Islet precursor cell (in vitro differentiated cells): ENCODE data around the gene DHX29.
"Not testable (repeated sequence)": the region's sequence is repeated elsewhere in the genome, so short reads cannot be mapped to it uniquely, and the experiment has no call there.

Experiments used
- DNase-seq: peaks from one replicate; pipeline ENCODE4 v3.0.0-alpha.2; 2018

Gene DHX29, protein sequence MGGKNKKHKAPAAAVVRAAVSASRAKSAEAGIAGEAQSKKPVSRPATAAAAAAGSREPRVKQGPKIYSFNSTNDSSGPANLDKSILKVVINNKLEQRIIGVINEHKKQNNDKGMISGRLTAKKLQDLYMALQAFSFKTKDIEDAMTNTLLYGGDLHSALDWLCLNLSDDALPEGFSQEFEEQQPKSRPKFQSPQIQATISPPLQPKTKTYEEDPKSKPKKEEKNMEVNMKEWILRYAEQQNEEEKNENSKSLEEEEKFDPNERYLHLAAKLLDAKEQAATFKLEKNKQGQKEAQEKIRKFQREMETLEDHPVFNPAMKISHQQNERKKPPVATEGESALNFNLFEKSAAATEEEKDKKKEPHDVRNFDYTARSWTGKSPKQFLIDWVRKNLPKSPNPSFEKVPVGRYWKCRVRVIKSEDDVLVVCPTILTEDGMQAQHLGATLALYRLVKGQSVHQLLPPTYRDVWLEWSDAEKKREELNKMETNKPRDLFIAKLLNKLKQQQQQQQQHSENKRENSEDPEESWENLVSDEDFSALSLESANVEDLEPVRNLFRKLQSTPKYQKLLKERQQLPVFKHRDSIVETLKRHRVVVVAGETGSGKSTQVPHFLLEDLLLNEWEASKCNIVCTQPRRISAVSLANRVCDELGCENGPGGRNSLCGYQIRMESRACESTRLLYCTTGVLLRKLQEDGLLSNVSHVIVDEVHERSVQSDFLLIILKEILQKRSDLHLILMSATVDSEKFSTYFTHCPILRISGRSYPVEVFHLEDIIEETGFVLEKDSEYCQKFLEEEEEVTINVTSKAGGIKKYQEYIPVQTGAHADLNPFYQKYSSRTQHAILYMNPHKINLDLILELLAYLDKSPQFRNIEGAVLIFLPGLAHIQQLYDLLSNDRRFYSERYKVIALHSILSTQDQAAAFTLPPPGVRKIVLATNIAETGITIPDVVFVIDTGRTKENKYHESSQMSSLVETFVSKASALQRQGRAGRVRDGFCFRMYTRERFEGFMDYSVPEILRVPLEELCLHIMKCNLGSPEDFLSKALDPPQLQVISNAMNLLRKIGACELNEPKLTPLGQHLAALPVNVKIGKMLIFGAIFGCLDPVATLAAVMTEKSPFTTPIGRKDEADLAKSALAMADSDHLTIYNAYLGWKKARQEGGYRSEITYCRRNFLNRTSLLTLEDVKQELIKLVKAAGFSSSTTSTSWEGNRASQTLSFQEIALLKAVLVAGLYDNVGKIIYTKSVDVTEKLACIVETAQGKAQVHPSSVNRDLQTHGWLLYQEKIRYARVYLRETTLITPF (N-terminal part only)

DNA sequence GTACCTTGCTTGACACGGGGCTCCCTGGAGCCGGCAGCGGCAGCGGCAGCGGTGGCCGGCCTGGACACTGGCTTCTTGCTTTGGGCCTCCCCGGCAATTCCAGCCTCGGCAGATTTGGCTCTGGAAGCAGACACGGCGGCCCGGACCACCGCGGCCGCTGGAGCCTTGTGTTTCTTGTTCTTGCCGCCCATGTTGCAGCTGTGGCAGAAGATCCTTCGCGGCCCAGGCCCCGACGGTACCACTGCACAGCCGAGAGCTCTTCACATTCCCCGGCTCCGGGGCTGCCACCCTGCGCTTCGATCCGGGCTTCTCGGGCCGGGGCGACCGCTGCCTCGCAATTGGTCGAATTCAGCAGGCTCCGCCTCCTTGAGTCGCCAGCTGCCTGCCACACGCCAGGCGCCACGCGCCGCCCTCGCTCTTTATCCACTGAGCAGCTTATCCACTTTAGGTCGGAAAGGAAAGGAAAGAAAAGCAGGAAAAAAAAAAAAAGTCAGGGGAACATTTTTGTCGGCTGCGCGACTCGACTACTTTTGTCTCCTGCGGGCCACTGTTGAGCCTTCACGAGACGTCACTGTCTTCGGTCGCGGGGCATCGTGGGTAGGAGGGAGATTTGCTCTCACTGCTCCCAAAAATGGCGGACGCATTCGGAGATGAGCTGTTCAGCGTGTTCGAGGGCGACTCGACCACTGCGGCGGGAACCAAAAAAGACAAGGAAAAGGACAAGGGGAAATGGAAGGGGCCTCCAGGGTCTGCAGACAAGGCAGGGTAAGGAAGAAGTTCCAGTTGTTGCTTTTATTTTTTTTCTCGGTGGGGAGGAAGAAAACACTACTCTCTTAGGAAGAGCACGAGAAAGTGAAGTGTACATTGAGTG is at the start of gene DHX29, which contains the start of gene MTREX:
DHX29 (minus strand) TSS at position 312 of the 871 bp plus-strand sequence; CDS start at position 191, 121 bp downstream.
MTREX (plus strand) TSS at position 607 of the 871 bp plus-strand sequence; CDS start at position 632, 25 bp downstream.
- DNase-seq = peak; percentile 97

- peak; percentile 41 for DNase-seq
Measured at GRCh38 chr5:55356896-55357295, 49.4 kb upstream of the DHX29 start.

GRCh38 chr5:55350754-55351153 is 43.3 kb upstream of the DHX29 start:
- DNase-seq = no peak

GRCh38 chr5:55347786-55348185 is 40.3 kb upstream of the DHX29 start:
- DNase-seq = peak; percentile 42

DNA sequence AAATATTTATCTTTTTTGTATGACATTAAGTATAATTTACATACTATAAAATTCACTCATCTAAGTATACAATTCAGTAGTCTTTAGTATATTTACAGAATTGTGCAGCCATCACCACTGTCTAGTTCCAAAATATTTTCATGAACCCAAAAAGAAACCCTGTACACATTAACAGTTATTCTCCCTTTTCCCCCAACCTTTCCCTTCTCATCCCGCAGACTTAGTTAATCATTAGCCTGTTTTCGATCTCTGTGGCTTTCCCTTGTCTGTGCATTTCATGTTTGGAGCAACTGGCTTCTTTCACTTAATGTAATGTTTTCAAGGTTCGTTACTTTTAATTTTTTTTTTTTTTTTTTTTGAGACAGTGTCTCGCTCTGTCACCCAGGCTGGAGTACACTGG is 37.8 kb upstream of the DHX29 start:
- no peak for DNase-seq

DNA sequence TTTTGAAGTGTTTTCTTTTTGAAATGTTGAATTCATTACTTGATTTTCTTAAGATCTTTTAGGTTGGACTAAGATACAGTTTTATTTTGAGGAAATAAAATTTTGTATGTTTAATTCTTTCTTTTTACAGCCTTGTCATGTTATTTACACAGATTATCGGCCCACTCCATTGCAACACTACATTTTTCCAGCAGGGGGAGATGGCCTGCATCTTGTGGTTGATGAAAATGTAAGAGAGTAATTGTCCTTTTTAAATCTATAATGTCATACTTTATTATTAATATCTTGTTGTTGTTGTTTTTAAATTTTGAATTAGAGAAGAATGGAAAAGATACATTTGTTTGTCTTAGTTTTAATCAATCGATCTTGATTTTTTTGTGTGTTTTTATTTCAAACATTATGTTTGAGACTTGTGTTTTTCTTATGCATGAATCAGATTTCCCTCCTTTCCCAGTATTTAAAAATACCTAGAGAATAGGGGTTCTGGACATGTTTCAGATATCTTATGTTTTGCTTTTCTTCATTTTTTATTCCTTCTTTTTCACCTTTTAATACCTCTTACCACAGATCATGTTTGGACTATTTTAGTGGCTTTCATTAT is 37.0 kb upstream of the DHX29 start:
- DNase-seq = peak; percentile 65

DNA sequence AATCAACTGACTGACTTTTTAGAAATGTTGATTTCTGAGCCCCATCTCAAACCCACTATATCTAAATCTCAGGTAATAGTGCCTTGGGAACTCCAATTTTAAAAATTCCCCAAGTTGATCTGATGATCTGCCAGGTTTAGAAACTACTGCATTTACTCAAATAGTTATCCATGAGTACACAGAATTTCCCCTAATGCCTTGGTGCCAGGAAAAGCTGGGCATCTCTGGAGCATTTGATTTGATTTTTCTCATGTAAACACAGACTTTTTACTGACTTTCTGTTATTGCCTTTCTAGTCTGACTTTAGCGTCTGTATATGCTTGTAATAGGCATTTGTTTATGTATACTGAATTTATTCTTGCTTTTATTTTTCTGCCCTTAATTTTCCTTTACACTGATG is 36.1 kb upstream of the DHX29 start:
- no peak for DNase-seq

- no peak for DNase-seq
Measured at GRCh38 chr5:55343107-55343506, 35.6 kb upstream of the DHX29 start.

GRCh38 chr5:55338810-55339243 is 31.3 kb upstream of the DHX29 start:
- DNase-seq = no peak

GRCh38 chr5:55338092-55338613 is 30.7 kb upstream of the DHX29 start:
- no peak for DNase-seq

DNA sequence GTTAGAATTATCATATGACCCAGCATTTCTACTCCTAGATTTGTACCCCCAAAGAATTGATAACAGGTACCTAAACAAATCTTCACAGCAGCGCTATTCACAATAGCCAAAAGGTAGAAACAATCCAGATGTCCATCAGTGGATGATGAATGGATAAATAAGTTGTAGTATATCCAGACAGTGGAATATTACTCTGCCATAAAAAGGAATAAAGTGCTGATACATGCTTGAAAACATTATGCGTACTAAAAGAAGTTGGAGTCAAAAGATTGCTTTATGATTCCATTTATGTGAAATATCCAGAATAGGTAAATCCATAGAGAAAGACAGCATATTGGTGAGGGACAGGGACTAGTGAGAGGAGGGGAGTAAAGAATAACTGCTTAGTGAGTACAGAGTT is 26.3 kb upstream of the DHX29 start:
- DNase-seq = no peak

DNA sequence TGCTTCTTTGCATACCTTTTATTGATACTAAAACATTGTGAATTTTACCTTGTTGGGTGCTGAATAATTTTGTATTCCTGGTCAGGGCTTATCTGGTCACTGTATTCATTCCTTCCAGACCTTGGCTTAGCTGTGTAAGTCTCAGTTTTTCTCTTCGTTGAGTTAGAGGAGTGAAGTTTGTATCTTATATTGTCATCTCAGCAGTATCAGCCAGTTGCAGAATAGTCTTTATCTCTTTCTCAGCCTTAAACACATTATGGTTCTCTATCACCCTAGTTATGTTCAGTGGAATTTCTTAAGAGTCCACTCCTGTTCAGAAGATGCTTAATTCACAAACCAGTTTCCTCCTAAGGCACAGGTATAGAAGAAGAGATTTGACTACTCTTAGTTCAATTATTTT is 25.5 kb upstream of the DHX29 start:
- no peak for DNase-seq

GRCh38 chr5:55331321-55331720 is 23.8 kb upstream of the DHX29 start:
- no peak for DNase-seq

- DNase-seq = no peak
Measured at GRCh38 chr5:55327281-55327680, 19.8 kb upstream of the DHX29 start.

DNA sequence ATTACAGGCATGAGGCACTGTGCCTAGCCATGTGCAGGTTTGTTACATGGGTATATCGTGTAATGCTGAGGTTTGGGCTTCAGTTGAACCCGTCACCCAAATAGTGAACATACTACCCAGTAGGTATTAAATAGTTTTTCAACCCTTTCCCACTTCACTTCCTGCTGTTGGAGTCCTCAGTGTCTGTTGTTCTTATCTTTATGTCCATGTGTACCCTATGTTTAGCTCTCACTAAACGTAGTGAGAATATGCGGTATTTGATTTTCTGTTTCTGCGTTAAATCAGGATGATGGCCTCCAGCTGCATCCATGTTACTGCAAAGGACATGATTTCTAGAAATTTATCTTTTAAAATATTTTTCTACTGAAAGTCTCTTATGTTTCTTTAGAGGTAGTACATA is 18.1 kb upstream of the DHX29 start:
- DNase-seq = no peak

DNA sequence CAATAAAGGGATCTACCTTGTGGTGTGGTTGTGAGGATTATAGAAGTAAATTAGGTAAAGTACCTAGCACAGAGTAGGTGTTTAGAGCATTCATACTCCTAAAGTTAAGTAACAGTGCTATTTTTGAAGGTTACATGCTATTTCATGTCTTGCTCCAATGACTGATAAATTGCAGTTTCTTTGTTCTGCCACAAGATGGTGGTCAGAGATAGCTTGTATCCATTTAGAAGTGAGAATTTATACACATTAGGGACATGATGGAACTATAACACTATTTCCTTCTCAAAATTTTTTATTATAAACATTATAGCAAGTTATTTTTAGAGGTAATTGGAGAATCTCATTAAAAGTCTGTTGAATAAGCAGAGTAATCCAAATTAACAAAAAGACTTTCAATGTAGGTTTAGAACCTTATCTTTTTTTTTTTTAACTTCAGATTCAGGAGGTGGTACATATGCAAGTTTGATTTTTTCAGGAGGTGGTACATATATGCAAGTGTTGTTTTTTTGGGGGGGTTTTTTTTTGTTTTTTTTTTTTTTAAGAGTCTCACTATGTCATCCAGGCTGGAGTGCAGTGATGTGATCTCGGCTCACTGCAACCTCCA is 17.4 kb upstream of the DHX29 start:
- DNase-seq = no peak

- DNase-seq = no peak
Measured at GRCh38 chr5:55324006-55324405, 16.5 kb upstream of the DHX29 start.

GRCh38 chr5:55320571-55320970 is 13.1 kb upstream of the DHX29 start:
- no peak for DNase-seq

DNA sequence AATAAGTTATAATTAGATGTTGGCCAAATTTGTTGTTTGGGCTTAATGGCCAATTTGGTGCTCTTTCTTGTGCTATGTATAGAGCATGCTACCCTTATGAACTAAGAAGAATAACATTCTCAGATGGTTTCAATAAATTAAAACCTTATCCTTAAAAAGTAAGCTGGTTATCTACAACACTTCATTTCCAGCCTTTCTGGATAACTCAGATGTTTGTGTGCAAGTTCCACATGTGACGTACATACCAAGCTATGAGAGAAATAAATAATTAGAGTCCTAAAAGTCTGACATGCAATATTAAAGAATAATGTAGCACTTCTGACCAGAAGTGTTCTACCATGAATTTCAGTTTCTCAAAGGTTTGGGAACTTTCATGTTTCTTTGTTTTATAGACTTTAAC is 12.0 kb upstream of the DHX29 start:
- DNase-seq = no peak

DNA sequence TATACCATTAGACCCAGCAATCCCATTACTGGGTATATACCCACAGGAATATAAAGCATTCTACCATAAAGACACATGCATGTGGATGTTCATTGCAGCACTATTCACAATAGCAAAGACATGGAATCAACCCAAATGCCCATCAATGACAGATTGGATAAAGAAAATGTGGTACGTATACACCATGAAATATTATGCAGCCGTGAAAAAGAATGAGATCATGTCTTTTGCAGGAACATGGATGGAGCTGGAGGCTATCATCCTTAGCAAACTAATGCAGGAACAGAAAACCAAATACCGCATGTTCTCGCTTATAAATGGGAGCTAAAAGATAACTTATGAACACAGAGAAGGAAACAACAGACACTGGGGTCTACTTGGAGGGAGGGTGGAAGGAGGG is 10.7 kb upstream of the DHX29 start:
- not testable (repeated sequence) for DNase-seq

DNA sequence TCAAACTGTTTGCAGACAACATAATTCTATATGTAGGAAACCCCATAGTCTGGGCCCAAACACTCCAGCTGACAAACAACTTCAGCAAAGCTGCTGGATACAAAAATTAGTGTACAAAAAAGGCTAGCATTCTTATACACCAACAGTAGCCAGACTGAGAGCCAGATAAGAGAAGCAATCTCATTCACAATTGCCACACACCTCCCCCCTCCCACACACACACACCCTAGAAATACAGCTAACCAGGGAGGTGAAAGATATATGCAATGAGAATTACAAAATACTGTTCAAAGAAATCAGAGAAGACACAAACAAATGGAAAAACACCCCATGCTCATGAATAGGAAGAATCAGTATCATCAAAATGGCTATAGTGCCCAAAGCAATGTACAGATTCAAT is 9.3 kb upstream of the DHX29 start:
- no peak for DNase-seq
